ENCODE data around the gene PLCB3. TPM values are rescaled to one million over a fixed set of nuclear protein-coding genes. Genes with fewer than 3 reads are reported as not detected.

PLCB3 gene
- total and polyA plus RNA-seq, 2 of the 13 experiments (the other 11 are each of a cell fraction or from before 2014, with no cell fraction given): 7.5 to 13.8 TPM

- TF ChIP-seq ZNF281 (CRISPR knock-in tag; IDR thresholded peaks at IDR 0.05; ENCODE audit: borderline replicate concordance) (peak; percentile 51; the same call in 1 of the 2 replicates), CBX5 (CRISPR knock-in tag; IDR thresholded peaks at IDR 0.05; ENCODE audit: borderline replicate concordance) (no peak), ZNF879 (CRISPR knock-in tag; IDR thresholded peaks at IDR 0.05) (no peak), ZBTB38 (CRISPR knock-in tag; IDR thresholded peaks at IDR 0.05) (peak; percentile 37; the same call in 1 of the 2 replicates), ZNF224 (CRISPR knock-in tag; IDR thresholded peaks at IDR 0.05) (no peak; the same call in 1 of the 2 replicates), ZNF768 (CRISPR knock-in tag; IDR thresholded peaks at IDR 0.05) (peak; percentile 52; the same call in 1 of the 2 replicates), PAXIP1 (CRISPR knock-in tag; conservative IDR thresholded peaks at IDR 0.05) (peak; percentile 20; the same call in 1 of the 2 replicates), ZNF713 (CRISPR knock-in tag; IDR thresholded peaks at IDR 0.05) (no peak), NFE2L1 (CRISPR knock-in tag; IDR thresholded peaks at IDR 0.05; ENCODE audit: borderline replicate concordance) (no peak), ZBTB14 (CRISPR knock-in tag; IDR thresholded peaks at IDR 0.05) (peak; percentile 46; the same call in 1 of the 2 replicates), RBFOX2 (IDR thresholded peaks at IDR 0.05; ENCODE audit: low read depth, low read length) (peak; percentile 84), RBM39 (IDR thresholded peaks at IDR 0.05; ENCODE audit: low read depth, low read length, poor library complexity, severe bottlenecking) (peak; percentile 79), SNAPC4 (CRISPR knock-in tag; IDR thresholded peaks at IDR 0.05) (peak; percentile 100)
These were observed 66.1 kb downstream of the PLCB3 start, which contains the start of gene TRMT112 (continued) for GRCh38 chr11:64317325-64317960.
